Cerebellar cortex (tissue), 1 donor: ENCODE data around the gene RIMBP2.
A peak's percentile ranks its signal among the peaks of the same experiment; 100 is the strongest.

Source experiments
- DNase-seq: peaks from one replicate; pipeline ENCODE4 v3.0.0-alpha.2; 2015; ENCODE audit warnings: low spot score

RIMBP2 gene

GRCh38 chr12:130461839-130462557 lies 254.1 kb downstream of the RIMBP2 start:
- no peak for DNase-seq

DNA sequence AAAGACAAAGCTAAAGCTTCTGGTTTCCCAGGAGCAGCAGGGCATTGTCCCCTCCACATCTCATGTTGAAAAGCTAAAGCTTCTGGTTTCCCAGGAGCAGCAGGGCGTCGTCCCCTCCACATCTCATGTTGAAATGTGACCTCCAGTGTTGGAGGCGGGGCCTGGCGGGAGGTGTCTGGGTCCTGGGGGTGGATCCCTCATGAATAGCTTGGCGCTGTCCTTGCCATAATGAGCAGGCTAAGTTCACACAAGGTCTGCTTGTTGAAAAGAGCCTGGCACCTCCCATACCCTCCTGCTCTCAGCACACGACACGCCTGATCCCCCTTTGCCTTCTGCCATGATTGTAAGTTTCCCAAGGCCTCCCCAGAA lies 254.7 kb downstream of the RIMBP2 start:
- no peak for DNase-seq

- DNase-seq: no peak
Measured at GRCh38 chr12:130460611-130461446, 255.3 kb downstream of the RIMBP2 start.

DNA sequence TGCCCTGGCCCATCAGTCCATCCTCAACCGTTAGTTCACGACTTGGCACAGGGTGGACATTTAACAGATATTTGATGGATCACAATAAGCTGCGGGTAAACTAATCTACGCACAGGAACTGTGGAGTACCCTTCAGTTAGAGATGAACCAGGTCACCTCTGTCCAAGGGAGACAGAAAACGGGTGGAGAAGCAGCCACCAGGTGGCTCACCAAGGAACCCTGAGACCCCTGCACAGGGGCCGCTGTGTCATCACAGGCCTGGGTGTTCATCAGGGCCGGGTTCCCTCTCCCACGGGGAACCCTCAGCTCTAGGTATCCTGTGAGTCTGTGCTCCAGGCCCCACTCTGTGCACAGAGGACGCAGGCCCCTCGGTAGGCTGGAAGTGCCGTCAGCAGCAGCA lies 256.2 kb downstream of the RIMBP2 start:
- DNase-seq: no peak

DNA sequence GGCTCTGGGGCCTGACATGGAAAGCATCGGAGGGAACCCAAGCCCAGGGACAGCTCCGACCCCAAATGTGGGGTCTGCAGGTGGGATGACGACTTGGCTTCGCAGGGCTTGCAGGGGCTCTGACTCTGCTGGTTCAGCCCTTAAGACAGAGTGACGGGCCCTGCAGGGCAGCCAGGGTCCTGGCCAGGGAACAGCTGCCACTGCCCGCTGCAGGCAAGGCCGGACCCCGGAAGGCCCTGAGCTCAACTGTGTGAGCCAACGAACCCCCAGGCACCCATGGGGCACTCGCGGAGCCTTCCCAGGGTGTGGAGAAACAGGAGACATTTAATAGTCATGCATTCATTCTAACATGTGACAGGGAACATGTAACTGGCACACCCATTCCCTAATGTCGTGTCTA lies 257.8 kb downstream of the RIMBP2 start:
- no peak for DNase-seq

DNA sequence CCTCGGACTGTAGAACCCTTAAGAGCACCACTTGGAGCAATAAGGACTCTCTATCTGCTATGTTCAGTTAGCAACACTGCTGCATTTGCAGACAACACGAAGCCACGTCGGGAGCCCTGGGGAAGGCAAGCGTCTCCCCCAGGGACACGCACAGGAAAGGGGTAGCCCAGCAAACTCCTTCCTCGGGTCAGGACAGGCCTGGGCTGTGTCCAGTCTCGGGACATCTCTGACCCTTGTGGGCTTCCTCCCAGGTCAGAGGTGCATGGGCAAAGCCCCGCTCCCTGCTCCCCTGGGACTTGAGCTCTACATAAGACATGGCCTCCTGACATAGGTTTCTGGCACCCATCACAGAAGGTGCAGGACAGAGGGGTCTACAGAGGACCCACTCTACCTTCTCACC lies 258.9 kb downstream of the RIMBP2 start:
- no peak for DNase-seq

- DNase-seq: peak; percentile 11
Measured at GRCh38 chr12:130456375-130457199, 259.5 kb downstream of the RIMBP2 start.

DNA sequence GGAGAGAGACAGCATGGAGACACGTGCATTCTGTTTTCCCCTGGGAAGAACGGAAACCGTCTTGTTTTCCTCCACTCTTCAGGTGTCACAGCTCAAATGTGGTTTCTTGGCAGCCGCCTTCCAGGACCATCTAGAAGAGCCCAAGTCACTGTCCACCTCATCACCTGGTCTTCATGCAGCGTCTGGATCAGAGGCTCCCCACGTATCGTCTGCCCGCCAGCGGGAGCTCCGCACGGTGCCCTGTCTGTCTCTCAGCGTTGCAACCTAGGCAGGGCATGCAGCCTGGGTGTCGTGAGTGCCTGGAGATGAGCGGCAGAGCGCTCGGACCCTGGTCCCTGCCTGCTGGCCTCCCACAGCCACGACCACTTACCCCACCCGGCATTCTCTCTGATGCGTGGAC lies 260.9 kb downstream of the RIMBP2 start:
- DNase-seq: no peak

DNA sequence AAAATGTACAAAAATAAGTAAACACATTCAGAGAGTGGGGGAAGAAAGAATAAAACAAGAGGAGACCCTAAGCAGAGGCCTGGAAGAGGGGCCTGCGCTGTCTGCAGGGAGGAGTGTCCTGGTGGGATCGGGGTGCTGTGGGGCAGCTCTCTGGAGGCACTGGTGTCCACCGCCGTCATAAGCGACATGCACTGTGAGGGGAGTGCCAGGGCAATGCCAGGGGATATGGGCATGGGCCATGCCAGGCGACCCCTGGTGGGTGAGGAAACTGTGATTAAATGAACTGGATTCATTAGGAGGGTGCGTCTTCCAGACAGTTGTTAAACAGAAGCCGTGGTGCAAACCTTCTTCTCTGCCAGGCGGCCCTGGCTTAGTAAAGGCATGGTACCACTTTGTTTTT lies 261.8 kb downstream of the RIMBP2 start:
- DNase-seq: no peak

- DNase-seq: no peak
Measured at GRCh38 chr12:130452546-130452945, 263.6 kb downstream of the RIMBP2 start.

- DNase-seq: no peak
Measured at GRCh38 chr12:130451001-130451930, 264.8 kb downstream of the RIMBP2 start.

GRCh38 chr12:130449291-130449690 lies 266.8 kb downstream of the RIMBP2 start:
- no peak for DNase-seq

- DNase-seq: no peak
Measured at GRCh38 chr12:130448044-130448821, 267.9 kb downstream of the RIMBP2 start.

DNA sequence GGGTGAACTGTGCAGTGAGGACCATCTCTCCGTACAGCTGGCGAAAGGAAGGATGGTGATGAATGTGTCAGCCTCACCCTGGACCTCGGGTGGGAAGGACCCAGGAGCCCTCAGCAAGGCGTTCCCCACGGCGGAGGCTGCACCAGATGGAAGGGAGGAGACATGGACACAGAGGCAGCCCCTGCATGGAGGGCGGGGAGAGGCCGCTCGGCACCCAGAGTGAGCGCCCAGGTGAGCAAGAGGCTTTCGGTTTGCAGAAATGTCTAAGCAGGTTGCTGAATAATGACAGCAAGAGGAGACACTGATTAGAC lies 268.5 kb downstream of the RIMBP2 start:
- DNase-seq: no peak

GRCh38 chr12:130446846-130447654 lies 269.0 kb downstream of the RIMBP2 start:
- DNase-seq: no peak

DNA sequence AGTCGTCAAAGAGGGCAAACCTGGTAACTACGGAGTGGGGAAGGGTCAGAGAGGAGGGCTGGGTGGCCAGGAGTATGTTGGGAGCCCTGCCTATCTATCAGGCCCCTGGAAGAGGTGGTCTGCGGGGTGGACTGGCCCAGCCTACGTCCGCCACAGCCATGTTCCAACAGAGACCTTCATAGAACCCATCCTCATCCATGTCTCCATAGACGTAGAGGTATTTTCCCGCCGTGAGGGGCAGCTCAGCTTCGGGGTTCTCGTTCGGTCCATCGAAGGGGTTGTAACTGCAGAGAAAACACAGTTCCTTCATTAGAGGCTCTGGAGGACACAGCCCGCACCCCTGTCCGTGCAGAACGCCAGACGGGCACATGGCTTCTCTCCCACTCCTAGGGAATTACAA lies 271.1 kb downstream of the RIMBP2 start:
- DNase-seq: no peak

GRCh38 chr12:130444061-130444460 lies 272.0 kb downstream of the RIMBP2 start:
- DNase-seq: no peak

DNA sequence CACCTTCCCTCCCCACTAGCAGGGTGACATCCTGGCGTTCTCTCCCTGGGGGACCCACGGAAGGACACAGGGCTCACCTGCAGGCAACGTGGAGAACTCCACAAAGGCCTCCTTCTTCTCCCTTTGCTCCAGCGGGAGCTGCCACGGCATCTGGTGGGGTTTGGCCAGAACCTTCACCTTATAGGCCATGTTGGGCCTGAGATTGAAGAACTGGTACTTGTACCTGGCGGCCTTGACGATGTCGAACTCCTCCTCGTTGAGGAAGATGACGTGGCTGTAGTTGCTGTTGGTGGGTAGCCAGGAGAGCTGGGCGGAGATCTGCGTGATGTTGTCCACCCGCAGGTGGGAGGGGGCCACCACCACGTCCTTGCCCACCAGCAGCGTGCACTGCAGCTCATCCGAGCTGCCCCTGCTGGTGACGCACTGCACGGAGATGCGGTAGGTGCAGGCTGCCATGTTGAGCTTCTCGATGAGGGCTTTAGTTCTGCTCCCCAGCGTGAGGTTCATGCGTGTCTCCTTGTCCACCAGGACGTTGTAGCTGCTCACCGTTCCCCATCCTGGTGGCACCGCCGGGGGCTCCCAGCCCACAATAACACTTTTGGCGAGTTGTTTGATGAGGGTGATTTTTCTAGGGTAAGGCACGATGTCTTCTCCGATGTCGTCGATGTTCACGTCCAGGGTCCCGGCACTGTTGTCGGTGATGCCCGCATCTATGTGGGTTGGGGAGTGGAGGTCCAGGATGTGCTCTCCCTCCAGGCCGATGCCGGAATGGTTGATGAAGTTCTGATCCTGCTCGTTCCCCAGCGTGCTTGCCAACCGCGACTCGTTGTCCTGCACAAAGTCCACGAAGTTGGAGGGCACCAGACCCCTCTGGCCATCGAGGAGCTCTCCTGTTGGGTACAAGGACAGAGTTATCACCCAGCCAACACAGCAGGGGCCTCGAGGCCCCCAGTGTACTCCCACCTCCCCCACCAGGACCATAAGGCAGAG lies 274.0 kb downstream of the RIMBP2 start:
- no peak for DNase-seq
